GM23338 (cell line): Measurements from ENCODE around the gene PARVG. TPM values are rescaled to one million over a fixed set of nuclear protein-coding genes. Genes with fewer than 3 reads are reported as not detected.
A peak's percentile ranks its signal among the peaks of the same experiment; 100 is the strongest.

Experiments used
- ATAC-seq: fragments of 200-7000 bp; cut with Tn5 transposase; 3 replicates; pipeline ENCODE4 v1.9.1; 2020
- DNase-seq: peaks from one replicate; pipeline ENCODE4 v3.0.0-alpha.2; 2015; ENCODE audit warnings: low spot score
- H2AFZ ChIP-seq: fragments of 200-600 bp; sonication (generic); 2 replicates; pipeline ENCODE4 v1.8.0; 2016; ENCODE audit warnings: antibody characterized with exemption, mild to moderate bottlenecking, moderate library complexity
- H3F3A ChIP-seq: fragments of 200-600 bp; sonication (generic); replicated peaks from 2 replicates; pipeline ENCODE4 v1.8.0; 2017; ENCODE audit warnings: antibody characterized with exemption, mixed run types, low read depth
- H3K27ac ChIP-seq: fragments of 200-600 bp; sonication (generic); 2 replicates; pipeline ENCODE4 v1.6.1; 2016; ENCODE audit warnings: low read depth
- H3K27me3 ChIP-seq: fragments of 200-600 bp; sonication (generic); 2 replicates; pipeline ENCODE4 v1.8.0; 2016; ENCODE audit warnings: mild to moderate bottlenecking, mixed run types, moderate library complexity; ENCODE audit not compliant: insufficient read depth
- H3K36me3 ChIP-seq: fragments of 200-600 bp; sonication (generic); 2 replicates; pipeline ENCODE4 v1.8.0; 2016; ENCODE audit warnings: mild to moderate bottlenecking; ENCODE audit not compliant: insufficient read depth
- H3K4me1 ChIP-seq: fragments of 200-600 bp; sonication (generic); 2 replicates; pipeline ENCODE4 v1.8.0; 2016; ENCODE audit warnings: mild to moderate bottlenecking, moderate library complexity; ENCODE audit not compliant: insufficient read depth
- H3K4me2 ChIP-seq: fragments of 200-600 bp; sonication (generic); 2 replicates; pipeline ENCODE4 v1.7.1; 2017; ENCODE audit warnings: mixed run types
- H3K4me3 ChIP-seq: fragments of 200-600 bp; sonication (generic); 2 replicates; pipeline ENCODE4 v1.6.1; 2016; ENCODE audit warnings: mixed run types
- H3K79me2 ChIP-seq: fragments of 200-600 bp; sonication (generic); replicated peaks from 2 replicates; pipeline ENCODE4 v1.8.0; 2017; ENCODE audit warnings: mild to moderate bottlenecking; ENCODE audit not compliant: insufficient read depth
- H3K9me2 ChIP-seq: fragments of 200-600 bp; sonication (generic); 2 replicates; pipeline ENCODE4 v1.8.0; 2017; ENCODE audit not compliant: insufficient read depth
- H4K20me1 ChIP-seq: fragments of 200-600 bp; sonication (generic); replicated peaks from 2 replicates; pipeline ENCODE4 v1.8.0; 2017; ENCODE audit warnings: mild to moderate bottlenecking; ENCODE audit not compliant: insufficient read depth
- H3K27ac Mint-ChIP-seq: 2 replicates; pipeline ENCODE4 v1.8.0; 2020; ENCODE audit warnings: inconsistent platforms, mild to moderate bottlenecking, moderate library complexity, mixed read lengths
- H3K27me3 Mint-ChIP-seq: 3 replicates; pipeline ENCODE4 v1.8.0; 2022; ENCODE audit warnings: low read depth, mild to moderate bottlenecking, moderate library complexity, mixed read lengths, inconsistent platforms; ENCODE audit not compliant: insufficient read depth, poor library complexity
- H3K36me3 Mint-ChIP-seq: 3 replicates; pipeline ENCODE4 v1.8.0; 2021; ENCODE audit warnings: low read depth, mild to moderate bottlenecking, inconsistent platforms, moderate library complexity, mixed read lengths
- H3K4me1 Mint-ChIP-seq: 3 replicates; pipeline ENCODE4 v1.8.0; 2020; ENCODE audit warnings: mild to moderate bottlenecking, inconsistent platforms, mixed read lengths
- H3K4me3 Mint-ChIP-seq: 3 replicates; pipeline ENCODE4 v1.8.0; 2021; ENCODE audit warnings: moderate library complexity, mild to moderate bottlenecking, inconsistent platforms, mixed read lengths
- H3K9me3 Mint-ChIP-seq: 3 replicates; pipeline ENCODE4 v1.8.0; 2020; ENCODE audit warnings: moderate library complexity, mild to moderate bottlenecking, inconsistent platforms, mixed read lengths
- CREB1 ChIP-seq: fragments of 250-450 bp; sonication (Bioruptor Pico); IDR thresholded peaks from 2 replicates; pipeline ENCODE4 v1.5.0; 2020; ENCODE audit warnings: low read depth, mild to moderate bottlenecking, moderate library complexity
- CTCF ChIP-seq, 2 experiments: fragments of 200-600 bp in 1 of 2; sonication (generic) in 1 of 2; conservative IDR thresholded peaks; 2 replicates each; pipeline versions ENCODE4 v1.5.1 to v1.6.1; 2016 to 2017; ENCODE audit warnings: antibody characterized with exemption in 2 of 2, low read depth in 2 of 2, mild to moderate bottlenecking in 2 of 2, moderate library complexity in 1 of 2
- ETS1 ChIP-seq: IDR thresholded peaks from 2 replicates; pipeline ENCODE4 v1.6.1; 2016; ENCODE audit warnings: antibody characterized with exemption
- EZH2 ChIP-seq: fragments of 200-600 bp; sonication (generic); IDR thresholded peaks from one replicate; pipeline ENCODE4 v1.8.0; 2017; ENCODE audit warnings: antibody characterized with exemption, mild to moderate bottlenecking, low read depth; ENCODE audit not compliant: unreplicated experiment
- EZH2phosphoT487 ChIP-seq: fragments of 200-600 bp; sonication (generic); IDR thresholded peaks from one replicate; pipeline ENCODE4 v1.8.1; 2018; ENCODE audit warnings: antibody characterized with exemption; ENCODE audit not compliant: unreplicated experiment
- JUNB ChIP-seq: IDR thresholded peaks from one replicate; pipeline ENCODE4 v1.6.1; 2016; ENCODE audit warnings: antibody characterized with exemption; ENCODE audit not compliant: unreplicated experiment
- NANOG ChIP-seq: IDR thresholded peaks from 2 replicates; pipeline ENCODE4 v1.6.1; 2016; ENCODE audit warnings: antibody characterized with exemption, borderline replicate concordance
- POLR2AphosphoS5 ChIP-seq: IDR thresholded peaks from 2 replicates; pipeline ENCODE4 v1.6.1; 2016; ENCODE audit warnings: antibody characterized with exemption, low read depth
- REST ChIP-seq: IDR thresholded peaks from one replicate; pipeline ENCODE4 v1.6.1; 2018; ENCODE audit warnings: antibody characterized with exemption; ENCODE audit not compliant: unreplicated experiment
- STAT1 ChIP-seq: IDR thresholded peaks from one replicate; pipeline ENCODE4 v1.6.1; 2016; ENCODE audit warnings: antibody characterized with exemption; ENCODE audit not compliant: unreplicated experiment
- ZNF114 ChIP-seq: fragments of 250-450 bp; sonication (Bioruptor Pico); IDR thresholded peaks from 2 replicates; pipeline ENCODE4 v1.5.0; 2020; ENCODE audit warnings: mild to moderate bottlenecking, moderate library complexity
- ZNF331 ChIP-seq: fragments of 250-450 bp; sonication (Bioruptor Pico); IDR thresholded peaks from 2 replicates; pipeline ENCODE4 v1.5.0; 2020; ENCODE audit warnings: low read depth, mild to moderate bottlenecking, moderate library complexity
- polyA plus RNA-seq: library from polyadenylated mRNA; unstranded; fragments of >200 nt; fragmentation: Nextera tagmentation; extraction: Ambion mirVana; gene quantifications from 2 replicates; pipeline ENCODE4 v1.2.1, GENCODE V29; 2016
- total RNA-seq: library from RNA; depleted of rRNA; stranded (reverse); fragments of >200 nt; shearing (Covaris generic); gene quantifications from 2 replicates; pipeline ENCODE4 v1.2.3, GENCODE V29; 2014

Gene PARVG
- total and polyA plus RNA-seq, 2 experiments from 2014 or later = 0.14 to 0.31 TPM

GRCh38 chr22:44181033-44181911 lies 547 bp downstream of the PARVG start (continued):
- TF ChIP-seq ETS1 (no peak), REST (no peak), NANOG (no peak), EZH2 (no peak), EZH2phosphoT487 (no peak)

GRCh38 chr22:44181912-44182587 lies 1.3 kb downstream of the PARVG start:
- Histone ChIP-seq H3F3A (no peaks in the 10 kb centered on the region), H2AFZ (peak overlapping the region; percentile 56; the same call in 1 of the 2 replicates), H3K9me2 (no peaks in the 10 kb centered on the region), H3K4me1 (0 out of 2 replicates have a peak, but pooled peaks cover 4% of the 10 kb centered on the region), H3K27me3 (no peaks in the 10 kb centered on the region), H4K20me1 (no peaks in the 10 kb centered on the region), H3K79me2 (no peaks in the 10 kb centered on the region), H3K4me3 (no peak overlapping the region), H3K4me2 (no peak overlapping the region), H3K36me3 (no peaks in the 10 kb centered on the region), H3K27ac (no peak overlapping the region)
- H3K4me1 Mint-ChIP-seq = peaks cover 20% of the 10 kb centered on the region
- ATAC-seq = peak; percentile 42
- H3K27me3 Mint-ChIP-seq = peaks cover 4% of the 10 kb centered on the region
- DNase-seq = no peak
- H3K9me3 Mint-ChIP-seq = no peaks in the 10 kb centered on the region
- no peak overlapping the region for H3K27ac Mint-ChIP-seq
- H3K36me3 Mint-ChIP-seq = no peaks in the 10 kb centered on the region; the same call in 2 of the 3 replicates
- no peak overlapping the region for H3K4me3 Mint-ChIP-seq
- TF ChIP-seq STAT1 (no peak), ZNF331 (no peak), EZH2 (no peak), POLR2AphosphoS5 (no peak), REST (no peak), NANOG (no peak), ZNF114 (CRISPR knock-in tag) (no peak), JUNB (no peak), CREB1 (CRISPR knock-in tag) (no peak), ETS1 (no peak), EZH2phosphoT487 (no peak), CTCF (conservative IDR thresholded peaks at IDR 0.05; ENCODE audit: low read depth in 2 of 2) (no peak)
